KMS-11 (cell line): Measurements from ENCODE around the gene ADIPOR1.

Source experiments
- H2AFZ ChIP-seq: fragments of 200-600 bp; sonication (generic); 2 replicates; pipeline ENCODE4 v1.6.1; 2016; ENCODE audit warnings: antibody characterized with exemption, mixed run types, low read depth
- H3K27ac ChIP-seq: fragments of 200-600 bp; sonication (generic); 2 replicates; pipeline ENCODE4 v1.6.1; 2016; ENCODE audit warnings: mild to moderate bottlenecking, mixed run types
- H3K27me3 ChIP-seq: fragments of 200-600 bp; sonication (generic); 2 replicates; pipeline ENCODE4 v1.6.1; 2017; ENCODE audit warnings: mild to moderate bottlenecking, low read depth, mixed run types, moderate library complexity; ENCODE audit not compliant: insufficient read depth
- H3K36me3 ChIP-seq: fragments of 200-600 bp; sonication (generic); 2 replicates; pipeline ENCODE4 v1.6.1; 2017; ENCODE audit warnings: mild to moderate bottlenecking, mixed run types; ENCODE audit not compliant: insufficient read depth
- H3K4me1 ChIP-seq: fragments of 200-600 bp; sonication (generic); 2 replicates; pipeline ENCODE4 v1.6.1; 2016; ENCODE audit warnings: mild to moderate bottlenecking, low read depth, mixed run types; ENCODE audit not compliant: poor library complexity, severe bottlenecking
- H3K4me2 ChIP-seq: fragments of 200-600 bp; sonication (generic); 2 replicates; pipeline ENCODE4 v1.7.0; 2016; ENCODE audit warnings: mild to moderate bottlenecking, mixed run types
- H3K4me3 ChIP-seq: fragments of 200-600 bp; sonication (generic); IDR thresholded peaks from 2 replicates; pipeline ENCODE4 v1.6.1; 2017; ENCODE audit warnings: low read depth, low read length, mixed read lengths; ENCODE audit not compliant: insufficient read depth
- H3K79me2 ChIP-seq: fragments of 200-600 bp; sonication (generic); 2 replicates; pipeline ENCODE4 v1.6.1; 2016; ENCODE audit warnings: low read depth, mixed run types; ENCODE audit not compliant: insufficient read depth
- H3K9ac ChIP-seq: fragments of 200-600 bp; sonication (generic); 2 replicates; pipeline ENCODE4 v1.6.1; 2016; ENCODE audit warnings: mild to moderate bottlenecking, mixed run types
- H4K20me1 ChIP-seq: fragments of 200-600 bp; sonication (generic); 2 replicates; pipeline ENCODE4 v1.6.1; 2016; ENCODE audit warnings: mild to moderate bottlenecking, mixed run types; ENCODE audit not compliant: insufficient read depth
- TF ChIP-seq, protein P1 (sequence below): fragments of 200-600 bp; sonication (generic); conservative IDR thresholded peaks from 2 replicates; pipeline ENCODE4 v1.6.1; 2017; ENCODE audit warnings: low read depth, mild to moderate bottlenecking, antibody characterized with exemption, low read length, moderate library complexity, mixed read lengths

ADIPOR1 gene

DNA sequence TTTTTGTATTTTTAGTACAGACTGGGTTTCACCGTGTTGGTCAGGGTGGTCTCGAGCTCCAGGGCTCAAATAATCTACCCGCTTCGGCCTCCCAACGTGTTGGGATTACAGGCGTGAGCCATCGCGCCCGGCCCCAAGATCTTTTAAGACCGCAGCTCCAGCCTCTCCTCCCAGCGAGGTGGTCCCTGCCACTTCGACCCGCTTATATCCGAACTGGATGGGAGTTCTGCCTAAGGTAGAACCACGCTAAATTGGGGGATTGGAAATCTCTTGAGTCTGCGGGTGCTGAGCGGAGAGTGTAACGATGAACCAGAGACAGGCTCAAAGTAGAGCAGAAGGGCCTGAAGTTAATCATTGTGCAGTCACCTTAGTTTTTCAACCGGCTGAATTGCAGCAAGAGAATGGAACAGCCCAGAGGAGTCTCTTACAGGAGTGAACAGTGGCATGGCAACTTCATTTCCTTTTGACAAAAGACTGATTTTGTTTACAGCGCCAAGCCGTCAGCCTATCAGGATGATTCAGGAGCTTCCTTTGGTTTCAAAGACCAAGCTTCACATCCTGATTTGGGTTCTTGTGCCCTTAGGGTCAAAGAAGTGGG is 9.7 kb upstream of the ADIPOR1 start:
- Histone ChIP-seq H3K4me2 (peak overlapping the region; percentile 97), H3K27ac (no peak overlapping the region), H3K27me3 (no peaks in the 10 kb centered on the region), H3K9ac (no peak overlapping the region; the same call in 1 of the 2 replicates), H2AFZ (peak overlapping the region; percentile 96), H3K79me2 (0 out of 2 replicates have a peak, but pooled peaks cover 14% of the 10 kb centered on the region), H4K20me1 (no peaks in the 10 kb centered on the region), H3K4me3 (peak overlapping the region; percentile 5), H3K36me3 (no peaks in the 10 kb centered on the region), H3K4me1 (peaks cover 51% of the 10 kb centered on the region)
- TF ChIP-seq, protein P1, sequence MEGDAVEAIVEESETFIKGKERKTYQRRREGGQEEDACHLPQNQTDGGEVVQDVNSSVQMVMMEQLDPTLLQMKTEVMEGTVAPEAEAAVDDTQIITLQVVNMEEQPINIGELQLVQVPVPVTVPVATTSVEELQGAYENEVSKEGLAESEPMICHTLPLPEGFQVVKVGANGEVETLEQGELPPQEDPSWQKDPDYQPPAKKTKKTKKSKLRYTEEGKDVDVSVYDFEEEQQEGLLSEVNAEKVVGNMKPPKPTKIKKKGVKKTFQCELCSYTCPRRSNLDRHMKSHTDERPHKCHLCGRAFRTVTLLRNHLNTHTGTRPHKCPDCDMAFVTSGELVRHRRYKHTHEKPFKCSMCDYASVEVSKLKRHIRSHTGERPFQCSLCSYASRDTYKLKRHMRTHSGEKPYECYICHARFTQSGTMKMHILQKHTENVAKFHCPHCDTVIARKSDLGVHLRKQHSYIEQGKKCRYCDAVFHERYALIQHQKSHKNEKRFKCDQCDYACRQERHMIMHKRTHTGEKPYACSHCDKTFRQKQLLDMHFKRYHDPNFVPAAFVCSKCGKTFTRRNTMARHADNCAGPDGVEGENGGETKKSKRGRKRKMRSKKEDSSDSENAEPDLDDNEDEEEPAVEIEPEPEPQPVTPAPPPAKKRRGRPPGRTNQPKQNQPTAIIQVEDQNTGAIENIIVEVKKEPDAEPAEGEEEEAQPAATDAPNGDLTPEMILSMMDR, result 0 out of 2 replicates have a peak, but pooled peaks have one; percentile 11

DNA sequence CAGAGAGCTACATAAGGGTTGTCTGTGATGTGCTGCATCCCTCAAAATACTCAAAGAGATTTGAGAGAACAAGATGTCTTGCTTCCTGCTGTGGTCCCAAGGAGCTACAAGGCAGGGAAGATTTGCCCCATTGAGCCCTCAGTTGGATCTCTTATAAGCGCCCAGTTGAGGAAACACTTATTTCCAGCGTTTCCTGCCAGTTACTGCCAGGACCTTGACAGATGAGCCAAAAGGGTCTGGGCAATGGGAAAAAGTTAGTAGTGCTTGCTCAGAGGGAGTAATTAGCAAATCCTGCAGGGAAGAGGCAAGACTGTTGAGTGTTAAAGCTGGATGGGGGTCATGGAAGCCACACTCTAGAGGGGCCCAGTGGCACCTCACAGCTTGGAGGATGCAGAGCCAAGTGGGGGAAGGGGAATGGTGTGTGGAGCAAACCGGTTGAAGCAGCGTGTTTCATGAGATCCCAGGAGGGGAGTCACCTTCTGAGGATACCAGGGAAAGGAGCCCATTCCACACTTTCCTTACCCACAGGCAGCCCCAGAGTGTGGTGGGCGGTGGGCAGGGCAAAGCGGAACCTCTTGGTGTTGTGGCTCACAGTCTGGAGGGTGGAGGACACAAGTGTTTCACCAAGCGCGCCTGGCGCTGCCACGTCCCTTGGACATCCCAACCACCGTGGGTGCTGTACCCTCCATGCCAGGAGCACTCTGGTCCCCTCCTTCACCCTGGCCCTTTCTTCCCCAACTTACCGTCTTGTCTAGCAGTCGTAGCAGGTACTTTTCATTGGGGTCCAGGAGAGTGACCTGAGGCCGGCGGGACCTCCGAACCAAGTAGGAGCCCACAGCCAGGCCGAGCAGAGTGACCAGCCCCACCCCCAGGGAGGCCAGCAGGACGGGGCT is 8.1 kb upstream of the ADIPOR1 start:
- H3K4me3 ChIP-seq, result peak overlapping the region; percentile 90
- peak overlapping the region; percentile 36 for H3K27ac ChIP-seq
- H3K9ac ChIP-seq, result peak overlapping the region; percentile 81
- H2AFZ ChIP-seq, result peak overlapping the region; percentile 91
- H3K79me2 ChIP-seq, result 0 out of 2 replicates have a peak, but pooled peaks cover 14% of the 10 kb centered on the region
- H3K36me3 ChIP-seq, result no peaks in the 10 kb centered on the region
- TF ChIP-seq, protein P1, result no peak
- H3K4me1 ChIP-seq, result peaks cover 51% of the 10 kb centered on the region
- H4K20me1 ChIP-seq, result no peaks in the 10 kb centered on the region
- no peaks in the 10 kb centered on the region for H3K27me3 ChIP-seq
- peak overlapping the region; percentile 92 for H3K4me2 ChIP-seq

DNA sequence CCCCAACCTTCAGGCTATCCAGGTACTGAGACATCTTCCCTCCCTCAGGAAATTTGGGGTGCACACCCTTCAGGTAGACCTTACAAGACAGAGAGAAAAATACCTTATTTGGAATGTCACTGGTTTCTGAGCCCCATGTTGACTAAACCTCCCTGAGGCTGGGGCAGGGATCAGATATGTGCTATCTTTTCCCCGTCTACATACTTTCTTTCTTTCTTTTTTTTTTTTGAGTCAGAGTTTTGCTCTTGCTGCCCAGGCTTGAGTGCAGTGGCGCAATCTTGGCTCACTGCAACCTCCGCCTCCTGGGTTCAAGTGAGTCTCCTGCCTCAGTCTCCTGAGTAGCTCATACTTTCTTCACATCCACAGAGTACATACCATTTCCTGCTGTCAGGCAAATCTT is 7.3 kb upstream of the ADIPOR1 start:
- H3K4me1 ChIP-seq, result peaks cover 51% of the 10 kb centered on the region
- H3K27me3 ChIP-seq, result no peaks in the 10 kb centered on the region
- H3K36me3 ChIP-seq, result no peaks in the 10 kb centered on the region
- H3K79me2 ChIP-seq, result 0 out of 2 replicates have a peak, but pooled peaks cover 14% of the 10 kb centered on the region
- no peak overlapping the region for H3K4me3 ChIP-seq
- H3K27ac ChIP-seq, result peak overlapping the region; percentile 31; the same call in 1 of the 2 replicates
- no peak overlapping the region for H2AFZ ChIP-seq
- no peaks in the 10 kb centered on the region for H4K20me1 ChIP-seq
- peak overlapping the region; percentile 92 for H3K4me2 ChIP-seq
- TF ChIP-seq, protein P1, result no peak
- no peak overlapping the region for H3K9ac ChIP-seq

DNA sequence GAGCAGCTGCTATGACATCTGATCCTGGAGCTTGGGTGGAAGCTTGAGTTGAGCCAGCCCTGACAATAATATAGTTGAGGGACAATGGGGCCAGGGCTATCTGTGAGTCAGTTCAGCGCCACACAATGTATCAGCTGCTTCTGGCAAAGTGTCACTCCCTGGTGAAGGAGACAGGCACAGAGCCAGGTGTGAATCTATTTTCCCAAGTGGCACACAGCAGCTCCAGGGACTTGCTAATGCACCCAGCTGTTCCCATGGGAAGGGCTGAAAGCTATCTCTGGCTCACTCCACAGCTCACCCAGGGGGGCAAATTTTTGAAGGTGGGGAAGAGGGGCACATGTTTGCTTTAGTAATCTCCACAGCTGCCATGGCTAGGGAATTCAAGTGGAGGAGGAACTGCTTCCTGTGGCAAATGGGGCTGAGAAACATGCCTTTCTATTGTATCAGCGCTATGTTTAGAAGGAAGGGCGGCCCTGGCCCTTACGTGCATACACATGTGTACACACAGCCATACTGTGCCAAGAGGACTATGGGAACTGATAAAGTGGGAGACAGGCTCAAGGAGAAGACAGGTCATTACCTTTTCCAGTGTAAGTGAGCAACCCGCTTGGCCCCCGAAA is 6.8 kb upstream of the ADIPOR1 start:
- TF ChIP-seq, protein P1, result no peak
- H4K20me1 ChIP-seq, result no peaks in the 10 kb centered on the region
- peaks cover 52% of the 10 kb centered on the region for H3K4me1 ChIP-seq
- no peak overlapping the region; the same call in 1 of the 2 replicates for H3K9ac ChIP-seq
- H3K27ac ChIP-seq, result peak overlapping the region; percentile 31
- no peaks in the 10 kb centered on the region for H3K36me3 ChIP-seq
- H3K4me2 ChIP-seq, result peak overlapping the region; percentile 92; the same call in 1 of the 2 replicates
- no peak overlapping the region for H3K4me3 ChIP-seq
- no peaks in the 10 kb centered on the region for H3K27me3 ChIP-seq
- H2AFZ ChIP-seq, result no peak overlapping the region
- 0 out of 2 replicates have a peak, but pooled peaks cover 14% of the 10 kb centered on the region for H3K79me2 ChIP-seq
